ENCODE results near the gene EXOC7.

Gene EXOC7

DNA sequence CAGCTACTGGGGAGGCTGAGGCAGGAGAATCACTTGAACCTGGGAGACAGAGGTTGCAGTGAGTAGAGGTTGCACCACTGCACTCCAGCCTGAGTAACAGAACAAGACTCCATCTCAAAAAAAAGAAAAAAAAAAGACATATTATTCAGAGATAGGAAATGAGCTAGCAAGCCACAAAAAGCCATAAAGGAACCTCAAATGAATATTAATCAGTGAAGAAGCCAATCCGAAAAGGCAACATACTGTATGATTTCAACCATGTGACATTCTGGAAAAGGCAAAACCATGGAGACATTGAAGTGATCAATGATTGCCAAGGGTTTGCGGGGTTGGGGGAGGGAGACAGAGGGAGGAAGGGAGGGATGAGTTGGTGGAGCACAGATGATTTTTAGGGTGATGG lies 8.4 kb upstream of the EXOC7 start:
- H2AFZ ChIP-seq (ENCODE audit: low read depth, low read length) = no peak overlapping the region
- no peaks in the 10 kb centered on the region for H3K9me3 ChIP-seq (ENCODE audit: control insufficient read depth, low read length)
- H3K4me3 ChIP-seq (ENCODE audit: insufficient read depth in 1 of 2, low read depth in 1 of 2, low read length in 2 of 2) = no peak overlapping the region
- no peak overlapping the region for H4K8ac ChIP-seq (ENCODE audit: low read length)
- no peak overlapping the region for H3K18ac ChIP-seq (ENCODE audit: low read depth in 1 of 2, low read length in 2 of 2)
- no peaks in the 10 kb centered on the region for H3K4me1 ChIP-seq (ENCODE audit: control insufficient read depth, insufficient read depth, low read depth, low read length)
- H2BK12ac ChIP-seq (ENCODE audit: low read length in 2 of 2) = no peak overlapping the region
- no peaks in the 10 kb centered on the region for H3K79me1 ChIP-seq (replicated peaks; ENCODE audit: low read length, poor library complexity, severe bottlenecking)
- no peak overlapping the region for H2AK5ac ChIP-seq (ENCODE audit: low read length, severe bottlenecking)
- H3K23ac ChIP-seq (ENCODE audit: low read length in 2 of 2) = no peak overlapping the region
- no peak overlapping the region for H4K91ac ChIP-seq (ENCODE audit: low read length)
- H3K4me2 ChIP-seq (ENCODE audit: low read length, poor library complexity, severe bottlenecking) = no peak overlapping the region
- no peak overlapping the region for H3K27ac ChIP-seq (ENCODE audit: low read length, poor library complexity, severe bottlenecking)
- no peak for DNase-seq
- H2BK5ac ChIP-seq (ENCODE audit: low read depth, low read length, poor library complexity, severe bottlenecking) = no peak overlapping the region
- H2BK15ac ChIP-seq (ENCODE audit: low read depth, poor library complexity, severe bottlenecking) = no peak overlapping the region
- H3K27me3 ChIP-seq (ENCODE audit: control insufficient read depth in 1 of 2, insufficient read depth in 1 of 2, low read length in 2 of 2) = no peaks in the 10 kb centered on the region
- no peak overlapping the region for H3K4ac ChIP-seq (ENCODE audit: low read depth in 1 of 2, low read length in 2 of 2)
- 90% methylated on average over 2 of the region's 2 CpGs for WGBS
- H3K14ac ChIP-seq (ENCODE audit: low read length in 2 of 2) = no peak overlapping the region
- no peak overlapping the region for H2BK120ac ChIP-seq (ENCODE audit: low read depth, low read length)
- H3K36me3 ChIP-seq (ENCODE audit: control insufficient read depth in 1 of 2, insufficient read depth in 2 of 2, low read depth in 1 of 2, low read length in 2 of 2) = no peaks in the 10 kb centered on the region
- no peak overlapping the region for H3K9ac ChIP-seq (ENCODE audit: low read length)

DNA sequence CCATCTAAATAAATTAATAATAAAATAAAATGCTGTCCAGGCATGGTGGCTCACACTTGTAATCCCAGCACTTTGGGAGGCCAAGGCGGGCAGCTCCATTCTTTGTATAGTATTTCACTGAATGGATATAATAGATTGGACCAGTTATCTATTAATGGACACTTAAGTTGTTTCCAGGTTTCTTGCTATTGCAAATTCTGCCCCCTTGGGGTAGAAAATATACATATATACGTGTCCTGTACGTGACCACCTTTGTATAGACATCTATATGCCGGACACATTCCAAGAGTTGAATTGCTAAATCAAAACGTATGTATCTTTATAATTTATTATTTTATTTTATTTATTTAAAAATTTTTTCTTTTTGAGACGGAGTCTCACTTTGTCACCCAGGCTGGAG lies 3.9 kb upstream of the EXOC7 start:
- no peak overlapping the region for H2BK120ac ChIP-seq (ENCODE audit: low read depth, low read length)
- 100% methylated on average over 4 of the region's 6 CpGs for WGBS
- H3K4me2 ChIP-seq (ENCODE audit: low read length, poor library complexity, severe bottlenecking) = no peak overlapping the region

GRCh38 chr17:76106703-76107102 lies 3.1 kb upstream of the EXOC7 start:
- no peak for DNase-seq
- Histone ChIP-seq H2BK15ac (ENCODE audit: low read depth, poor library complexity, severe bottlenecking) (no peak overlapping the region), H3K4ac (ENCODE audit: low read depth in 1 of 2, low read length in 2 of 2) (no peak overlapping the region), H3K4me1 (ENCODE audit: control insufficient read depth, insufficient read depth, low read depth, low read length) (peaks cover 12% of the 10 kb centered on the region), H2AK5ac (ENCODE audit: low read length, severe bottlenecking) (no peak overlapping the region), H3K9me3 (ENCODE audit: control insufficient read depth, low read length) (no peaks in the 10 kb centered on the region), H3K18ac (ENCODE audit: low read depth in 1 of 2, low read length in 2 of 2) (no peak overlapping the region), H2BK120ac (ENCODE audit: low read depth, low read length) (no peak overlapping the region), H3K36me3 (ENCODE audit: control insufficient read depth in 1 of 2, insufficient read depth in 2 of 2, low read depth in 1 of 2, low read length in 2 of 2) (peaks cover 3% of the 10 kb centered on the region in 2 experiments), H2BK12ac (ENCODE audit: low read length in 2 of 2) (no peak overlapping the region), H3K27me3 (ENCODE audit: control insufficient read depth in 1 of 2, insufficient read depth in 1 of 2, low read length in 2 of 2) (no peaks in the 10 kb centered on the region), H2BK5ac (ENCODE audit: low read depth, low read length, poor library complexity, severe bottlenecking) (no peak overlapping the region), H3K4me2 (ENCODE audit: low read length, poor library complexity, severe bottlenecking) (no peak overlapping the region), H3K27ac (ENCODE audit: low read length, poor library complexity, severe bottlenecking) (no peak overlapping the region), H3K79me1 (replicated peaks; ENCODE audit: low read length, poor library complexity, severe bottlenecking) (peaks cover 5% of the 10 kb centered on the region), H3K9ac (ENCODE audit: low read length) (no peak overlapping the region), H4K91ac (ENCODE audit: low read length) (peak overlapping the region; percentile 66), H2AFZ (ENCODE audit: low read depth, low read length) (no peak overlapping the region), H3K14ac (ENCODE audit: low read length in 2 of 2) (no peak overlapping the region), H4K8ac (ENCODE audit: low read length) (no peak overlapping the region), H3K4me3 (ENCODE audit: insufficient read depth in 1 of 2, low read depth in 1 of 2, low read length in 2 of 2) (no peak overlapping the region), H3K23ac (ENCODE audit: low read length in 2 of 2) (no peak overlapping the region)
- WGBS = 96% methylated on average over 2 of the region's 3 CpGs

More for the DNA sequence above, 3.9 kb upstream of the EXOC7 start:
- H4K91ac ChIP-seq (ENCODE audit: low read length) = no peak overlapping the region
- no peak overlapping the region for H2BK5ac ChIP-seq (ENCODE audit: low read depth, low read length, poor library complexity, severe bottlenecking)
- H3K27ac ChIP-seq (ENCODE audit: low read length, poor library complexity, severe bottlenecking) = no peak overlapping the region
- no peak for DNase-seq
- H3K79me1 ChIP-seq (replicated peaks; ENCODE audit: low read length, poor library complexity, severe bottlenecking) = peaks cover 4% of the 10 kb centered on the region
- no peak overlapping the region for H4K8ac ChIP-seq (ENCODE audit: low read length)
- H3K14ac ChIP-seq (ENCODE audit: low read length in 2 of 2) = no peak overlapping the region
- no peaks in the 10 kb centered on the region for H3K9me3 ChIP-seq (ENCODE audit: control insufficient read depth, low read length)
- H3K18ac ChIP-seq (ENCODE audit: low read depth in 1 of 2, low read length in 2 of 2) = no peak overlapping the region
- no peak overlapping the region for H2AK5ac ChIP-seq (ENCODE audit: low read length, severe bottlenecking)
- no peak overlapping the region for H2BK15ac ChIP-seq (ENCODE audit: low read depth, poor library complexity, severe bottlenecking)
- no peak overlapping the region for H3K4me3 ChIP-seq (ENCODE audit: insufficient read depth in 1 of 2, low read depth in 1 of 2, low read length in 2 of 2)
- no peaks in the 10 kb centered on the region for H3K27me3 ChIP-seq (ENCODE audit: control insufficient read depth in 1 of 2, insufficient read depth in 1 of 2, low read length in 2 of 2)
- no peak overlapping the region for H3K4ac ChIP-seq (ENCODE audit: low read depth in 1 of 2, low read length in 2 of 2)
- no peak overlapping the region for H2AFZ ChIP-seq (ENCODE audit: low read depth, low read length)
- no peaks in the 10 kb centered on the region for H3K36me3 ChIP-seq (ENCODE audit: control insufficient read depth in 1 of 2, insufficient read depth in 2 of 2, low read depth in 1 of 2, low read length in 2 of 2)
- no peak overlapping the region for H2BK12ac ChIP-seq (ENCODE audit: low read length in 2 of 2)
- H3K23ac ChIP-seq (ENCODE audit: low read length in 2 of 2) = no peak overlapping the region
- H3K4me1 ChIP-seq (ENCODE audit: control insufficient read depth, insufficient read depth, low read depth, low read length) = peaks cover 8% of the 10 kb centered on the region
- H3K9ac ChIP-seq (ENCODE audit: low read length) = no peak overlapping the region

DNA sequence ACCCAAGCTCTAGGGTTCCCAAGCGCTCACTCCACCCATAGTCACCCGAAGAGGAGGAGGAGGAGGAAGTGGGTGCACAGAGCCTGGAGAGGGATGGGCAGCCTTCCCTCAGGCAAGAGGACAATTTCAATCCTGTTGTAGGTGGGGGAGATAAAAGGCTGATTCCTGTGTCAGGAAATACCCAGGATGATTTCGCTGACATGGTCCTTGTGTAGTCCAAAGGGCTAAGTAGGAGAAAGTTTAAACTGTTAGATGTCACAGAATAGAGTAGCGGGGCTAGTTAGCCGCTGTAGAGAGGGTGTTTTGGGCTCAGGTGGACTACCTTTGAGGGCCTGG lies 1.3 kb upstream of the EXOC7 start:
- Histone ChIP-seq H3K4me2 (ENCODE audit: low read length, poor library complexity, severe bottlenecking) (no peak overlapping the region), H3K14ac (ENCODE audit: low read length in 2 of 2) (no peak overlapping the region), H2BK15ac (ENCODE audit: low read depth, poor library complexity, severe bottlenecking) (no peak overlapping the region), H3K23ac (ENCODE audit: low read length in 2 of 2) (no peak overlapping the region), H3K4me3 (ENCODE audit: insufficient read depth in 1 of 2, low read depth in 1 of 2, low read length in 2 of 2) (no peak overlapping the region), H3K79me1 (replicated peaks; ENCODE audit: low read length, poor library complexity, severe bottlenecking) (peaks cover 15% of the 10 kb centered on the region), H3K27me3 (ENCODE audit: control insufficient read depth in 1 of 2, insufficient read depth in 1 of 2, low read length in 2 of 2) (no peaks in the 10 kb centered on the region), H2AK5ac (ENCODE audit: low read length, severe bottlenecking) (peak overlapping the region; percentile 77), H3K36me3 (ENCODE audit: control insufficient read depth in 1 of 2, insufficient read depth in 2 of 2, low read depth in 1 of 2, low read length in 2 of 2) (peaks cover 17 to 20% of the 10 kb centered on the region in 2 experiments), H2BK120ac (ENCODE audit: low read depth, low read length) (no peak overlapping the region), H3K4me1 (ENCODE audit: control insufficient read depth, insufficient read depth, low read depth, low read length) (peaks cover 15% of the 10 kb centered on the region), H3K18ac (ENCODE audit: low read depth in 1 of 2, low read length in 2 of 2) (no peak overlapping the region), H3K27ac (ENCODE audit: low read length, poor library complexity, severe bottlenecking) (no peak overlapping the region), H3K4ac (ENCODE audit: low read depth in 1 of 2, low read length in 2 of 2) (peak overlapping the region in 1 of 2 experiments; percentile 24), H2BK12ac (ENCODE audit: low read length in 2 of 2) (peak overlapping the region in 1 of 2 experiments; percentile 58), H2AFZ (ENCODE audit: low read depth, low read length) (no peak overlapping the region), H4K8ac (ENCODE audit: low read length) (peak overlapping the region; percentile 85), H2BK5ac (ENCODE audit: low read depth, low read length, poor library complexity, severe bottlenecking) (no peak overlapping the region), H3K9ac (ENCODE audit: low read length) (no peak overlapping the region), H4K91ac (ENCODE audit: low read length) (no peak overlapping the region), H3K9me3 (ENCODE audit: control insufficient read depth, low read length) (no peaks in the 10 kb centered on the region)
- 100% methylated on average over 4 of the region's 5 CpGs for WGBS
- no peak for DNase-seq

Data from mesenchymal stem cell (in vitro differentiated cells and primary cell).